Breast epithelium (tissue), 3 donors: Measurements from ENCODE around the gene WWOX.

ENCODE experiments used
- CTCF ChIP-seq, 3 donors: fragments of 450-650 bp; IDR thresholded peaks; one replicate each; pipeline ENCODE4 v1.5.1; 2016 to 2017; ENCODE audit warnings: antibody characterized with exemption in 3 of 3, mild to moderate bottlenecking in 3 of 3, moderate library complexity in 3 of 3
- POLR2A ChIP-seq: fragments of 450-650 bp; IDR thresholded peaks from one replicate; pipeline ENCODE4 v1.6.1; 2016; ENCODE audit warnings: antibody characterized with exemption, mild to moderate bottlenecking, moderate library complexity
- POLR2AphosphoS5 ChIP-seq, 3 donors: sonication (generic); formaldehyde crosslinking; IDR thresholded peaks; one replicate each; pipeline ENCODE4 v1.6.1; 2017; ENCODE audit warnings: antibody characterized with exemption in 3 of 3

GRCh38 chr16:78415669-78416068, 316.2 kb downstream of the WWOX start:
- no peak for TF ChIP-seq CTCF (IDR thresholded peaks at IDR 0.05)
- TF ChIP-seq POLR2AphosphoS5 (IDR thresholded peaks at IDR 0.05): no peak
- no peak for TF ChIP-seq POLR2A
